Stimulated activated naive CD4-positive, alpha-beta T cell treated with Interleukin-2 at 50 U/mL for 16 hours (primary cell): Measurements from ENCODE around the gene HDLBP.
"Not testable (repeated sequence)": the region's sequence is repeated elsewhere in the genome, so short reads cannot be mapped to it uniquely, and the experiment has no call there.

ENCODE experiments used
- DNase-seq: peaks from one replicate; lab custom pipeline; 2025; lab: John Stamatoyannopoulos, UW

HDLBP gene

DNA sequence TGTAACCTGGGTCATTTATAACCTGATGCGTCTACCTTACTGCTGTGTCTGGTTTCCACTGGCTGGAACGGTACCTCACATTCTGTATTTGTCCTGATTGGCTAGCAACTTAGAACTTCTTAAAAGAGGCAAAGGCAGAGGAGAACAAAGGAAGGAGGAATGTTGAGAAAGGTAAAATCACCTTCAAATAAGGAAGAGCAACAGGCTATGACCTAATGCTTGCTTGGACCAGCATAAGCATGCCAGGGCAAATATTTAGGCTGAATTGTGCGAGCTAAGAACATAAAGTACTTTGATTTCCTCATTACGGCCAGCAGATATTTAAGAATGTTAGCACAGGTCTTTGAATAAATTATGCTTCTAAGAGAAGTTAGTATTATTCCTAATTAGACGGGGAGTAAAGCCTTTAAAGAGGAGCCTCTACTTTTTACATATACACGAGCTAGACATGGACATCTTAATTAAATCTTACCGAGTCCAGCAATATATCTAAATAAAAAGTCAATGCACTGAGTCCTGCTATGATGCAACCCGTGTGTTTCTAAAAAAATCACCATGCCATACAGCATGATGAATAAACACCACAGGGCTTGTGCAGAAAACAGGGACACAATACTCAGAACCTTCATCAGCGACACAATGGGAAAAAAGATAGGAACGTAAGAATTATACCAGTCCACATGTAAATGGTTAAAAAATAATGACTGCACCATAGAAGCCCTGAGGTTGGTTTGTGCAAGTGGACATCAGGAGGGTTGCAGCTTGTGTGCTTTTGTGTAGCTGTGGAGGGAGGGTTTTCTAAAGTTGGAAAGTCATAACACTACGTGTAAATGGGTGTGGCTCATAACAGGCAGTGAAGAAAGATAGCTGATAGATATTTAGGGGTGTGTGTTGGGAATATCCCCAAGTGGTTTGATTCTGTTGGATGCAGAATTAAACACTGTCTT, 14.5 kb upstream of the HDLBP start:
- DNase-seq: no peak

DNA sequence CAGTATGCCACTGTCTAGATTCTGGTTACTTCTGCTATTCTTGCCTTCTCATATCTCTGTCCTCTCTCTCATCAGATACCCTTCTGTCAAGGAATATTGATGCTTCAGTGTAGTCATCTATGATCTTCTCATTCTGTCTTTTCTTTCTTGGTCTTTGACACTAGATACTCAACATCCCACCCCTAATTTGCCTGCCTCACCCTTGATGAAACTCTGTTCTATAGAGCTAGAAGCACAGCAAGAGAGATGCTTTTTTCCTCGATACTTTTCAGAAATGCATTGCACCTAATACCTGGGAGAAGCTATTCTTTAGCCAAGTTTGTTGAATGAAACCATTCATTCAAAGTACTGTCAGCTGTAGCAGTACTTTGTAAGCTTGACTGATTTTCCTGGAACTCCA, 9.8 kb upstream of the HDLBP start:
- DNase-seq: no peak

- DNase-seq: no peak
These were observed 9.3 kb upstream of the HDLBP start for GRCh38 chr2:241324775-241325174.

- DNase-seq: no peak
These were observed 8.3 kb upstream of the HDLBP start for GRCh38 chr2:241323778-241324177.

DNA sequence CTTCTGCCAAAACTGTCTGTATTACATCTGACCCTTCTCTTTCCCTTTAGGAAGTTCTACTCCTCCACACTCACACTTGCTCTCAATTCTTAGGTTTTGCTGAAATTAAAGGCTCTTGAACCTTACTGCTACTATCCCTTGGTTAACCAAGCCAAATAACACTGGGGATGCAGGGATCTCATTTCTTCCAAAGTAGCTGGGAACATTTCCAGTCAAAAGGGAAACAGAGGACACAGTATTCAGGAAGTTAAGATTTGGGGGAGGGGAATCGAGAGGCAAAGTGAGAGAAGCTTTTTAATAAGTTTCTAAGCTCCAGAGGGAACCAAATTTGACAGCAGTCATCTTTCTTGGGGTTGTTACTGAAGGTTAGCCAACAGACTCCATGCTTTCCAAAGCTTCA, 6.4 kb upstream of the HDLBP start:
- DNase-seq: no peak

GRCh38 chr2:241321033-241321432, 5.6 kb upstream of the HDLBP start:
- DNase-seq: no peak

DNA sequence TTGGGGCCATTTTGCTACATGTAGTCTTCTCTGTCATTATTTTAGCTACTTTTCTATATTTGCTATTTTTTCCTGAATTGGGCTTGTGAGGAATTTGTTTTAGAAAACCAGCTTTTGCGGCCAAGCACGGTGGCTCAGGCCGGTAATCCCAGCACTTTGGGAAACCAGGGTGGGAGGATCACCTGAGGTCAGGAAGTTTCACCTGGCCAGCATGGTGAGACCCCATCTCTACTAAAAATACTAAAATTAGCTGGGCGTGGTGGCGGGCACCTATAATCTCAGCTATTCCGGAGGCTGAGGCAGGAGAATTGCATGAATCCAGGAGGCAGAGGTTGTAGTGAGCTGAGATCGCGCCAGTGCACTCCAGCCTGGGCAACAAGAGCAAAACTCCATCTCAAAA, 4.9 kb upstream of the HDLBP start:
- no peak for DNase-seq

DNA sequence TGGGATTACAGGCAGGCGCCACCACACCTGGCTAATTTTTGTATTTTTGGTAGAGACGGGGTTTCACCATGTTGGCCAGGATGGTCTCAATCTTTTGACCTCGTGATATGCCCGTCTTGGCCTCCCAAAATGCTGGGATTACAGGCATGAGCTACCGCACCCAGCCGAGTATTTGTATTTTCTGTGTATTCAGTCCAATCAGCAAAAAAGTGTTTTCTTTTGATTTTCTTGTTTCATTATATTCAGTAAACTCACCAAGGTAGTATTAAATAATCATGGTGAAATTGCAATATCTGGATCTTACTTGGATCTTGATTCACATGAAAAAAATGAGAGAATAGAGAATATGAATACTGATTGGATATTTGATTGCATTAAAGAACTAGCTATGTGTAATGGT, 3.4 kb upstream of the HDLBP start:
- not testable (repeated sequence) for DNase-seq

DNA sequence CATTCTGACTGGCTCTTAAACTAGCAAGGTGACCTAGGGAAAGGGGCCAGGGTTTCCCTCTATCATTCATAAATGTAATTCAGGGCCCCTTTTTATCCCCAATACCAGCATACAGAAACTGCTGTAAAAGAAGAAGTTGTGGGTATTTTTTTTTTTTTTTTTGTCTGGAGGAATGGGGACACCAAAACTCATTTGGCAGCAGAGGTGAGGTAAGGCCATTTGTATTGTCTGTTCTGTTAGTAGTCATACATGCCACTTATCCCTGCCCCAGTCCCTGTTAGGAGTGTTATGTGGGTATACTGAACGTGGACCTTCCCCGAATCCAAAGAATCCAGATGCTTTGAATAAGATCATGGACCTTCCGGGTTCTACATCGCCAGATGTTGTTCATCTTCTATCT, 1.9 kb upstream of the HDLBP start:
- no peak for DNase-seq

DNA sequence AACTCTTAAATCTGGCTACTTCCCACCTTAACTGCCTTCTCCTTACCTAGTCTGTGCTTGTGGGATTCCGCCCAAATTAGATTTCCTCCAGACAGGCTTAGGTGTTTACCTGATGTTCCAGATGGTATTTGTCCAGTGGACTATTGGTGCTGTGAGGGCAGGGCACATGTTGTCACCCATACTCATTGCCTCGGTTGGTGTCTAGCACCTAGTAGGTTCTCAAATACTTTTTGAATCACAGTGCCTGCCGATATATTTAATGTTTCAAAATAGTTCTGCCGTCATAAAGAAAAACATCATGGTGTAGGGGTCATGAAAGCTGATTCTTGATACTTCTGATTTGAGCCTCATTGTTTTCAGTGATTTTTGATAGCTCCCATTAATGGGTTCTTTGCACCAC, 1.4 kb upstream of the HDLBP start:
- DNase-seq: no peak

GRCh38 chr2:241315879-241316631, 583 bp upstream of the HDLBP start, which contains the start of gene SEPTIN2:
SEPTIN2 (plus strand) TSS chr2:241315925; CDS start chr2:241324233, 8,308 bp downstream.
- DNase-seq: peak; percentile 83

DNA sequence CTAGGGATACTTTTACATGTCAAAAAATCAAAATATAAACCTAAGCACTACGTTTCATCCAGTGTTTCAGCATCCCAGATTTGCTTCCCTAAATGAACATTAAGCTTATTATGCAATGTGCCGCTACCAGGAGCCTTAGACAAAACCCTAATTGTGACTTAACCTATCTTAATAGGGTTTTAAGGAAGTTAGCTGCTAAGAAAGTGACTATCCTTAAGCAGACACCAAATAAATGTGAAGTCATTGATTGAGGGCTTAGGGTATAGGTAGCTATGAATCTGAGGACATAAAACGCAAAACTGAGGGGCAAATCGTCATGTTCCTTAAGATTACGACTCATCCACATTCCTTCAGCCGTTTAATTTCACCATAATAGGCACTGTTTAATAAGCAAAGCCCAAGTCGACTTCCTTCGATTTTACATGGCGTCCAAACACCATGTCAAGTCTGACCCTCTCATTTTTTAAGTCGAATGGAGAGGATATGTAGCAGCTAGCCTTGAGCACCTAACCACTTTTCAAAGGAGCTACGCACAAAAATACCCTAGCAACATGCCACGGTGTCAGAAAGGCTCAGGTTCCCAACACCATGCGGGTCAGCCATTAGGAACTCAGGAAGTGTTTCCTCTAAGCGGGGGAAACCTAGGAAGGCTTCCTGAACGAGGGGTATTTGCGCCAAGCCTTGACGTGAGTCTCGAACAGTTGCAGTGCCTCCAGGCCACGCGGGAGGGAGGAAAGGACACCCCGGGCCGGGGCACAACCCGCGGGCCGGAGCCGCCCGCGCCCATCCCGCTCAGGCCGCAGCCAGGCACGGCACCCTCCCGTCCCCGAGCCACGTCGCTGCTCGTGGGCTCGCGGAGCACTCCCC, 1.0 kb downstream of the HDLBP start:
- no peak for DNase-seq

- no peak for DNase-seq
These were observed 1.9 kb downstream of the HDLBP start for GRCh38 chr2:241313543-241314095.

GRCh38 chr2:241312082-241312481, 3.4 kb downstream of the HDLBP start:
- no peak for DNase-seq

DNA sequence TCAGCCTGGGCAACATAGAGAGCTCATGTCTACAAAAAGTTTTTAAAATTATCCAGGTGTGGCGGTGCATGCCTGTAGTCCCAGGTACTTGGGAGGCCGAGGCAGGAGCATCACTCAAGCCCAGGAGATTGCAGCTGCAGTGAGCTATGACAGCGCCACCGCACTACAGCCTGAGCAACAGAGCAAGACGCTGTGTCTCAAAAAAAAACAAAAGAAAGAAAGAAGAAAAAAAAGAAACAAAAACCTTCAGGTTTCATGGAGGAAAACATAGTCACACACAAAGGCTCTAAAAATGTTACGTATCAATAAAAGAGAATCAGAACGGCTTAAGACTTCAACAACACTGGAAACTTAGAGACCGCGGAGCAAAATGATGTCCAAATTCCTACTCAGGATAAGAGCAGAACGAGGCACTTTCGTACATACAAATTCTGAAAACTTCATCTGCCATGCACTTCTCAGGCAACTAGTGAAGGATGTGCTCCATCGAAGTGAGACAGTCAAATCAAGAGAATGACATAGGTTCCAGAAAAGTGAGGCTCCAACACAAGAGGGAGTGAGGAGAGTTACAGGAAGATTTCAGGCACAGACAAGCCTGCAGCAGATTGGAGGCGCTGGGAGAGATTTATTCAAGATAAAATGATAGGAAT, 4.4 kb downstream of the HDLBP start:
- DNase-seq: no peak

DNA sequence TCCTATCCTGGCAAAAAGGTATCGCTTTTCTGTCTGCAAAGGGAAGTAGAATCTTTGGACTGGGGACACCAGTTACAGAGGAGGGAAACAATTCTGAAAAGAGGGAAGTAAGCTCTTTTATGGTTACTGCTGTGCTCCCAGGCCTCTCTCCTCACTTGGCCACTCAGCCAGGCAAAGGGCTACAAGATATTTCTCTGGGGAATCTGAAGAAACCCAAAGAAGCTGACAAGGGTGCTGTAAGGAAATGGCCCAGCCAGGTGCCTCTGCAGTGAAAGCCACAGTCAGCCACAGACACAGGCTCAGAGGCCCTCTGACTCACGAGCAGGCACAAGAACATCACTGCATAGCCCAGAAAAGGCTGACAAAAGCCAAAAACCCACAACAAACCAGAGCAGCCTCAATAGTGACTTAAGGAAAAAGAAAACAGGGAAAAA, 5.8 kb downstream of the HDLBP start:
- peak; percentile 64 for DNase-seq

- no peak for DNase-seq
These were observed 6.5 kb downstream of the HDLBP start for GRCh38 chr2:241308832-241309500.

GRCh38 chr2:241308267-241308666, 7.2 kb downstream of the HDLBP start:
- no peak for DNase-seq

DNA sequence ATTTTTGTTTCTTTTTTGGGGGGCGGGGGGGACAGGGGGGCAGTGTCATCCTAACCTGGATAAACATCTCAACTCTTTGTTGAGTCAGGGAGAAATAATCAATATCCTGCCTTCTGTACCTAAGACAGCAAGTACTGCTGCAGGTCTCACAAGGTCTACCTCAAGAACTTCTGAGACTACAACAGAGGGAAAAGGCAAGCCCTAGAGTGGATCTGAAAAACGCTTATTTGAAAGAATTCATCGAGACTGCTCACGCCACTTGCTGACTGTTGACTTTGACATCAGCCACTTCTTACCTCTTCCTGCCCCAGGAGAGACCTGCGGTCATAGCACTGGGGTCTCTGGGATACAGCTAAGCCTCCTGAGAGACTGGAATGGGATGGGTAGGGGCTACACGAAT, 8.4 kb downstream of the HDLBP start:
- DNase-seq: no peak

DNA sequence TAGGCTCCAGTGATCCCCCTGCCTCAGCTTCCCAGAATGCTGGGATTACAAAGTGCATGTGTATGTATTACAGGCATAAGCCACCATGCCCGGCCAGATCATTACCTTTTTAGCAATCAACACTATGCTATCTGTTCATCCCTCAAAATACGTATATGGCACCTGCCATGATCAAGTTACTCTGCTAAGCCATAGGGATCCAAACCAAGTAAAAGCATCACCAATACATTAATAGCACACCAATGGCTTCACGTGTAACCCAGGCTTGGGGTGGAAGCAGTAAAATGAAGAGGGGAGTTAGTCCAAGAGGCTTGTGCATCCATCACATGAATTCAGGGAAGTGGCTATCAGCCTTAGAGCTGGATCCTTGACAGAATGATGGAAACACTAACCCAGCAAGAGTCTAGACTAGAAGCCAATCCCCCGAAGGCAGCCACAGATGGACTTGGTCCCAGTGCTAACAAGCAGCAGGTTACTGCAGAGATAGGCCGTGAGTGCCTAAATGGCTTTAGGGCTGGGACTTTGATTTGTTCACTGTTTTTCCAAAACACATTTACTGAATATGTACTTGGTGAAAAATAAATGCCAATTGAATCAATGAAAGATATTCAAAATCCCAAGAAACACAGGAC, 11.3 kb downstream of the HDLBP start:
- no peak for DNase-seq
